Measurements from ENCODE around the gene TTC31.
"Not testable (repeated sequence)": the region's sequence is repeated elsewhere in the genome, so short reads cannot be mapped to it uniquely, and the experiment has no call there.

The TTC31 gene

DNA sequence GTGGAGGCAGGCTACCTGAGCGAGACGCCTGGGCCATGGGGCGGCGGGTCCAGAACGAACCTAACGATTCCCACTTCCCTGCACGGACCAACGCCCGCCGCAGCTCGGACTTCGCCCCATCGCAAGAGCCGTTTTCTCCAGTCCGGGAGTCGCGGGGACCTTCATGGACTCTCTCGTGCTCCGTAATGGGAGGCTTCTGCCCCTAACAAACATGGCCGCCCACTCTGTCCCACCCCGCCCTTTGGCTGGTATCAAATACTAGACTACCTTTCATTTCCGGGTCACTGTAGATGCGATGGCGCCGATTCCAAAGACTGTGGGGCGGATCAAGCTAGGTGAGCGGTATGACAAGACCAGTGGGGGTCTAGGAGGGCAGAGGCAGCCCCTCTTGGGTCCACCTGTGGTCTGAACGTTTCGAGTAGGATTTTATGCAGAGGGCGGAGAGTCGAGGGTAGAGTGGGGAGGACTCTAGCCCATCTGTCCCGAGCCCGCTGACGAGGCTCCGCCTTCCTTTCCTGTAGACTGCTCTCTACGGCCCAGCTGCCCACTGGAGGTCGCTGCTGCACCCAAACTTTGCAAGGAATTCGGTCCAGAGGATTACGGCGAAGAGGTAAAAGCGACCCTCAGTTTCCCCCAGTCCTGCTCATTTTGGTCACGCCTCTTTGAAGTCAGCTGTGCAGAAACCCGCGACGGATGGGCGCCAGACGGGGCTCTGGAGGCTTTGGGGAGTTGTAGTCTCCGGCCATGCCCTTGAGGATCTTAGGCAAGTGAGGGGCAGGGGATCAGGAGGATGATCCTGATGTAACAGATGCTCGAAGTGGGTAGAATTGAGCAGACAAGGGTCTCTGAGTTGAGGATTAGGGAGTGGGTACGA is at the start of gene TTC31, which contains the start of gene CCDC142:
TTC31 (plus strand) TSS at position 281 of the 874 bp plus-strand sequence; CDS start at position 296, 15 bp downstream.
CCDC142 (minus strand) TSS at position 198 of the 874 bp plus-strand sequence; CDS start at position 37, 161 bp downstream.
- peak; percentile 91 for DNase-seq

DNA sequence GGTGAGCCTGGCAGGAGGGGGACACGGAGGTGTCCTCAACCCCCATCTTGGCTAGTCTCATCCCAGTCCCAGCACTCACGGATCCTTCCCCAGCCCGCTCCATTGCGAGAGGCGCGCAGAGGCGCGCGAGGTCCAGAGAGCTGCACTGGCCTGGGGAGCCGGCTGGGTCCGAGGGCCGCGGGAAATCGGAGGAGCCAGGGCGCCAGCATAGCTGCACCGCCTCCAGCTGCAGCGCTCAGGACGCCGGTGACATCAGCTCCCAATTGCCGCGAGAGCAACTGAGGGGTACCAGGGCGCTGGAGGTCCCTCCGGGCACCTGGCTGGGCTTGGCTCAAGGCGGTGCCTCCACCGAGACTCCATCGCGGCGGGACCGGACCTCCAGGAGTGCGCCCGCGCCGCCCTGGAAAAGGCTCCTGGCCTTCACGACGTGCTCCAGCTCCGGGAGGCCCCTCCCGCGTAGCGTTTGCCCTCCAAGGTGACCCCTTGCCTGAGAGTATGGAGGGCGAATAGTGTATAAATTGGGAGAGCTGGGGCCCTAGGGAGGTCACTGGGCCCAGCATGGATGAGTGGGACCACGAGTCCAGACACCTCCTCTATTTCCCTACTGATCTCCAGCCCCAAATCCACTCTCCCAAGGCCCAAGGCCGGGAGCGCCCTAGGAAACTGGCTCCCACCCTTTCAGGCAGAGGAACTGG is 46.6 kb upstream of the TTC31 start:
- no peak for DNase-seq

DNA sequence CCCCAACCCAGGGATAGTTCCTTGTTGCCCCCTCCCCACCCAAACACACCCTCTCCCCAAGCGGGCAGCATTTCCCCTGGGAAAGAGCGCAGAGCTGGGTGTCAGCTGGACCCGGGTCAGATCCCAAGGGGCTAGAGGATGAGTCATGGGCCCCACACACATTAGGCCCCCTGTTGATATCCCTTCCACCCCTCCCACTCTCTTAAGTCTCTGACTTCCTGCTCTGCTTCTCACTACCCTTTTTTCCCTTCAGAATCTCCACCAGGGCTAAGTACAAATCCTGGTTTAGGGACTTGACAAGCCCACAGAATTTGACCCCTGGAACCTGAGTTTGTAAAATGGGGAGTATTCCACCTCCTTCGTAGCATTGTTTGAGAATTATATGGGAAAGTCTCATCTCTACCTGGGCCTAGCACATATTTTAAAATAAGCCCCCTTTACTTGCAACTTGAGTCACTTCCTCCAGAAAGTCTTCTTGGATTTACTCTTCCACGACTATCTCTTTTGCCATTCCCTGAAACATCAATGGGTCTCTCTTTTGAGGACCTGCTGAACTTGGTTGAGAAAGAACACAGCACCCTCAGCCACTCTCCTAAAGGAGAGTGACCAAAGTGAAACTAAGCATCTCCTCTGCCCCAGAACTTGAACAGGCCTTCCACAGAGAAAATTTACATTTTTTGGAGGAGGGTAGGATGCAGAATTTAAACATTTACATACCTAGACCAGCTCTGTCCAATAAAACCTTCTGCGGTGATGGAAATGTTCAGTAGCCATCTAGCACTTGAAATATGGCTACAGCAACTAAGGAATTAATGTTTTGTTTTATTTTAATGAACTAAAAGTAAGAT is 45.8 kb upstream of the TTC31 start:
- no peak for DNase-seq

DNA sequence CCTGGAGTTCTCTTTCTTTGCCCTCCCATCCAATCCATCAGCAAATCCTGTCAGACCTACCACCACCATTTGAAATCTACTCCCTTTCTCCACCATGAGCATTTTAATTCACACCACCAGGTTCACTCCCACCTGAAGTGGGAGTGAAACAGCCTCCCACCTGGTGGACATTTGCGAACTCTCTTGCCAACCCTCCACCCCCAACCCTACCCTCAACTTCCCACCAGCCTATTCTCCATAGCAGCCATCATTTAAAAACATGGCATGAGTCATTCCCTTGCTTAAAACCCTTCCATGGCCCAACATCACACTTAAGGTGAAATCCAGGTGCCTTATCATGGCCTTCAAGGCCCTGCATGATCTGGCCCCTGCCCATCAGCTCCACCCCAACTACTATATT is 44.6 kb upstream of the TTC31 start:
- DNase-seq: no peak

DNA sequence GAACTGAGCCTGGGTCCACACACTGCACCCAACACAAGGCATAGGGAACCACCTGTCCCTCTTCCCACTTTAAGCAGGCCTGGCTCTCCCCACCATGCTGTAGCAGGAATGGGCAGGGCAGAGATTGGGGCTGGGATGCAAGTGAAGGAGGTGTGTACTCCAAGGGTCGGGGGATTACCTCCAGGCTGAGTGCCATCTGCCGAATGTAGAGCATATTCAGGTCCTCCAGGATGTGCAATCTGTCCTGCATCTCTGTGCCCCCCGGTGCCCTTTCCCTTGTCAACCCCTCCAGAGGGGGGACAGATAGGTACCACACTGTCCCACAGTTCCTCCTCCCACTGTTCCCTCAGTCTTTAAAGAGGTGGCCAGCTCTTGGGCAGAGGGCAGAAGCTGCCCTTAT is 43.5 kb upstream of the TTC31 start:
- DNase-seq: no peak

DNA sequence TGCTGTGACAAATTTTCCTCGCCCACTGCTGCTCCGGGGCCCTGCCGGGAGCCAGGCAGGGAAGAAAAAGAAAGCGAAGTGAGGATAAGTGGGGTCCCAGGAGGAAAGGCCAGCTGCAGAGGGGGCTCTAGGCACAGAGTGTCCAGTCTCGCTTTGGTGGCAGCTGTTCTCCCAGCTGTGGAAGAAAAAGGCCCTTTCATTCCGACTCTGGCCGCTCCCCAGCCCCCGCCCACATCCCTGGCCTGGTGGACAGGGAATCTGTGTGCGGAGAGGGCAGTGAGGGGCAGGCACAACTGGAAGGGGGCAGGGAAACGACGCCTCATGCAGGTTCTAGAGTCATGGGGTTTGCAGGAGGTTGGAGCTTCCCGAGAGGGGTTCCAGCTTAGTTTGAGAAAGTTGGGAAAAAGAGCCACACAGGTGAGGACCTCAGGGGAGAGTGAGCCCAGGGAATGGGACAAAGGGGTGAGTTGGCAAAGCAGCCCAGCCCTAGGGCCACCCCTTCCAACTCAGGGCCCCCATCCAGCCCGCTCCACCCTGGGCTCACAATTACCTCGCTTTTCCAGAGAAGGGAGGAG is 43.0 kb upstream of the TTC31 start:
- no peak for DNase-seq

DNA sequence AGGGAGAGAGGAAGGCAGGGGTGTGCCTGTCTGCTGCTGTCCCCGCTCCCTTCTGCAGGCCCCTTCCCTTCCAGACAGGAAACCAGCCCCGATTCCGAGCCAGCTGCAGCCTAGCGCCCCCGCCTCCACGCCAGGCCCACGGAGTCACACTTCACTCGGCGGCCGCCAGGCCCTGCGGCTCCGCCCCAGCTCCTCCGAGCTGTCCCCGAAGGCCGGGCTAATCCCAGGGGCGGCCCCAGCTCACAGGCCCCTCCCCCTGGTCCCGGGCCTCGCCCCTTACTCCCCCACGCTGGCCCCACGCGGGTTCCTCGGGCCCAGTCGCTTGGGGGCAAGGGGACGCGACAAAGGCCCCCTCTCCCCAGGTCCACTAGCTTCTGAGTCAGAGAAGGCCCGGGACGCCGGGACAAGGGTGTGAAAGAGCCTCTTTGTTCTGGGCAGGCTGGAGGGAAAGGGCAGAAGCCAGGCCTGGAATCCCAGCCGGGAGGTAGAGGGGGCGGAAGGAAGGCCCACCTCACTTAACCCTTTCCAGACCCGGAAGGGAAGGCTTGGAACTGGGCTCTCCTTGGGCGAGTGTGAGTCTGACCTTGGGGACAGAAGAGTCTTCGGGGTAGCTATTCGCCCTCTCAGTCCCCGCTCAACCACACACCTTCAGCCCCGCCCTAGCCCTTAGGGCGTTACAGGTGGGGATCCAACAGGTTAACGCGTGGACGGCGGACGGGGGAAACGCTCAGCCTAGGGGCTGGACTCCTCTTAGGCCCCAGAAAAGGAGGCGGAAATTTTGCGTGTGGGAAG is 42.3 kb upstream of the TTC31 start:
- DNase-seq: peak; percentile 34

DNA sequence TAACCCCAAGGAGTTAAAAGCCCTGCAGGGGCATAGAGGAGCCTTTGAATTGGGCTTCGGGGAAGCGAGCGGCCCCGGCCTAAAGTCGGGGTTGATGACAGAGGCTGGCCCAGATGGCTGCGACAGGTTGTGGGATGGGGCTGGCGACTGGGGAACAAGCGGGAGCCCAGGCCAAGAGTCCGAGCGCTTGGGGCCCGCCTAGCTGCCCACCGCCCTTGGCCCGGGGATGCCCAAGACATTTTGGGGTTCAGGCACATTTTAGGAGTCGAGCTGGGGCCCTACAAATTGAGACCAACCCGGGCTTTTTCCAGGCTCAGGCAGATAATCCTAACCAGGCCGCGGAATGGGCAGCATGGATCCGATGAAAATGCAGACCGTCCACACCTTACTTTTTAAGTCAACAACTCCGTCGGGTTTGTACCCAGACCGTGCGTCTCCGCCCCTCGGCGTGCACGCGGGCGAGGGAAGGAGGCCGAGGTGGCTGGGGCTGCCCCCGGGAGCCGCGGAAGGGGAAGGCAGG is 41.7 kb upstream of the TTC31 start:
- DNase-seq: no peak

DNA sequence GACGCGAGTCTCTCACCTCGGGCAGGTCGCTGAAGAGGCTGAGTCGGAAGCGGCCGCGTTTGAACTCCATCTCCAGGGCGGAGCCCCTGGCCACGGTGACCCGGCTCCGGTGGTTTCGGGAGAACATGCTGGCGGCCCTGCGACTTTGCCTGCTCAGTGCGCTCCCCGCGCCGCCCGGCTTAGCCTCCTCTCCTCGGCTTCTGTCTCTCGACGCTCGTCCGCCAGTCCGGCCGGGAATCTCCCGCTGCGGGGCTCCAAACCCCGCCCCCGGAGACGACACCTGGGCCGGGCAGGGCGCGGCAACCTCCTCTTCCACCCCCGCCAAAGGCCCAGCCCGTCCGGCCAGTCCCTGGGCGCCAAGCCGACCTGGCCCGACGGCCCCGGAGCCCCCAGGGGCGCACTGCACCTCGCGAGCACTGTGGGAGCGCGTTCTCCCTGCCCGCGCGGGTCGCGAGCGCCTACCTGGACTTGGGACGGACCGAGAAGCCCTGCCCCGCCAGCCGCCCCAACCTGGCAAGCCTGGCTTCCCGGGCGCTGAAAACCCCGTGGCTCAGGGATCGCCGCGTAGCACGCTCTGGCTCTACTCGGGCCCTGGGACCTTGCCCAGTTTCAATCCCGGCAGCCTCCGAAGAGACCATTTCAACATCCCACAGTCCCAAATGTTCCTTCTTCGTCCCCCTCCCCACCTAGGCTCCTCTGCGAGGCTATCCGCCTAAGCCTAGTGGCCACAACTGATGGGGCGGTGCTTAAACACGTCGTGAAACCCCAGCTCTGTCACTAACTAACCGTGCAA is 41.0 kb upstream of the TTC31 start, which contains the start of gene RTKN:
RTKN (minus strand) TSS at position 248 of the 793 bp plus-strand sequence; CDS start at position 127, 121 bp downstream.
- DNase-seq: no peak

DNA sequence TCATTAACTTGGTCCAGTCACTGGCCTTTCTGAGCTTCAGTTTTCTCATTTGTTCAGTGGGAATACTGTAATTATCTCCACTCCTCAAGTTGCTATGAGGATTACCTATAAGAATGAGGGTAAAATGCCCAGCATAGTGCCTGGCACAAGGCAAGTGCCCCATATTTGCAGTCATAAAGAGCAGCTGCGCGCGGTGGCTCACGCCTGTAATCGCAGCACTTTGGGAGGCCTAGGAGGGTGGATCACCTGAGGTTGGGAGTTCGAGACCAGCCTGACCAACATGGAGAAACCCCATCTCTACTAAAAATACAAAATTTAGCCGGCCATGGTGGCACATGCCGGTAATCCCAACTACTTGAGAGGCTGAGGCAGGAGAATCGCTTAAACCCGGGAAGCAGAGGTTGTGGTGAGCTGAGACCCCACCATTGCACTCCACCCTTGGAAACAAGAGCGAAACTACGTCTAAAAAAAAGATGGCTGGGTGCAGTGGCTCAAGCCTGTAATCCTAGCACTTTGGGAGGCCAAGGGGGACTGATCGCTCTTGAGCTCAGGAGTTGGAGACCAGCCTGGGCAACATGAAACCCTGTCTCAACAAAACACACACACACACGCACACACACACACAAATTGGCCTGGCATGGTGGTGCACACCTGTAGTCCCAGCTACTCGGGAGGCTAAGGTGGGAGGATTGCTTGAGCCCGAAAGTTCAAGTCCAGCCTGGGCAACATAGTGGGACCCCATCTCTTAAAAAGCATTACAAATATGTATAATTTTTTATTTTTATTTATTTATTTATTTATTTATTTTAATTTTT is 40.2 kb upstream of the TTC31 start:
- DNase-seq: not testable (repeated sequence)

DNA sequence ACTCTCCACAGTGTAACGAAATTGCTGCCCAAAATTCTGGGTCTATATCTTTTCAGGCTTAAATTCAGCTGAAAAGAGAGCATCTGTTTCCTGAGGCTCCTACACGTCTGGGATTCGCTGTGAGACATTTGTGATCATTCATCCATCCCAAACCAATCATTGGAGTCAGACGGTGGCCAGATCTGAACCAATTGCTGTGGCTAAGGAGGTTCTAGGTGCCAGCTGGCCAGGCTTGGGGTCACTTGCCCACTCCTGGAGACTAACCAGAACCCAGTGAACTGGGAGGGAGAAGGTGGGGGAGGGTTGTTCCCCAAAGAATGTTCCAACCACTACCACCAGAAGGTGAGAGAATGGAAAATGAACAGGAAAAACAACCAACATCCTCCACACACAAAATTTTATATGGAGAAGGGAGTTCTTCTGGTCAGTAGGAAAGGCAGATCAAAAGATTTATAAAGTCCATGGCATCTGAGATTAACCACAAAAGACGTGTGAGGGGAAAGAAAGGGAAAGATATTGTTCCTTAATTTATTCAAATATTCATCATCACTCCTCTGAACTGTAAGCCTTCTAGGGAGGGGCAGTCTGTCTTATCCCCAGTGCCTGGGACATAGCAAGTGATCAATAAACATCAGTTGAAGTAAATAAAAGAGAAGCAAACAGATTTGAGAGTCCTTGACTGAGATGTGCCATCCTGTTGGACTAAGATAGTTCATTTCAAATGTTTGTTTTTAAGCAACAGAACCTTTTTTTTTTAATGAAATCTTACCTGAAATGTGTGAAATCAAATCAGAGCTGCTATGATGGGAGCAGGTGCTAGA is 38.2 kb upstream of the TTC31 start:
- no peak for DNase-seq

DNA sequence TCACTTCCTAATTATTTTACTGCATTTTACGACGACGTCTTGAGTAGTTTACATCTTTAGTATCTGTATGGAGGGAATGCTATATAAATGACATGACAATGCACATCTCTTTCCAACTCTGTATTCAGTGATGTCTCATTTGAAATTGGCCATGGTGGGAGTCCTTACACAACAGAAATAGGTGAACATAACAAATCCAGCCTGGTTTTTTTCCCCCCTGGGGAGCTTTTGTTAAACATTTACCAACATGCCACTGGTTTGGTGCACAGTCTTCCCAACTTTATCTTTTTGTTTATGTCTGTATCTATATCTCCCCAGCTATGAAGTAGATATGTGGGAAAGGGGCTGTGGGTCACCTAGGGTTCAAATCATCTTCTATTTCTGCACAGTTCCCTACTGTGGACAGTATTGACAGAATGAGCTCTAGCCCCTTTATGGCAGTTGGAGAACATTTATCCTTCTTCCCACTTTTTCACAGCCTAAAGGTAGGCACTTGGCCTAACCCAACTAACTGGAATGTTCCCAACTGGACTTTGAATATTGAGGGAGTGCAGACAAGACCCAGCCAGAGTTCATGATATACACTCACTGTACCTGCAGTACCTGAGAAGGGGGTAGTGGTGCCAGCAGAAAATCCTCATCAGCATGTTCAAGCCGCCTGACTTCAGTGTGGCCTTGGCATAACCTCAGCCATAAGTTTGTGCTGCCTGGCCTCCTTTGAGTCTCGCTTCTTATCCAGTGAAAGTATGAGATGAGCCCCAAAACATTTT is 35.5 kb upstream of the TTC31 start:
- no peak for DNase-seq

DNA sequence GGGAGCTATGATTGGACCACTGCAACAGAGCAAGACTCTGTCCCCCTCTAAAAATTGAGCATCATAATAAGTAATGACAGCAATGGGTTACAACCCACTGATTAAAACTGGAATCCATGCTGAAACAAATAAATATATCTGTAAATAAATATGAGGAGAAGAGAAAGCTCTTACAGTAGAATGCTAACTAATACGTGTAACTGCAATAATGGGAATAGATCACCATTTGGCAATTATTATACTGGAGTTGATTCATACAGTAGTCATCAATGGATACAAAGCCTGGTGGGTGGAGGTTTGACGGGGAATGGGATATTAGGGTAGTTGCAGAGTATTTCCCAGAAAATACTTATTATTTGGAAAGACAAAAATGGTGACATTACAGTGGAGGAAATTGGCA is 34.1 kb upstream of the TTC31 start:
- DNase-seq: no peak

DNA sequence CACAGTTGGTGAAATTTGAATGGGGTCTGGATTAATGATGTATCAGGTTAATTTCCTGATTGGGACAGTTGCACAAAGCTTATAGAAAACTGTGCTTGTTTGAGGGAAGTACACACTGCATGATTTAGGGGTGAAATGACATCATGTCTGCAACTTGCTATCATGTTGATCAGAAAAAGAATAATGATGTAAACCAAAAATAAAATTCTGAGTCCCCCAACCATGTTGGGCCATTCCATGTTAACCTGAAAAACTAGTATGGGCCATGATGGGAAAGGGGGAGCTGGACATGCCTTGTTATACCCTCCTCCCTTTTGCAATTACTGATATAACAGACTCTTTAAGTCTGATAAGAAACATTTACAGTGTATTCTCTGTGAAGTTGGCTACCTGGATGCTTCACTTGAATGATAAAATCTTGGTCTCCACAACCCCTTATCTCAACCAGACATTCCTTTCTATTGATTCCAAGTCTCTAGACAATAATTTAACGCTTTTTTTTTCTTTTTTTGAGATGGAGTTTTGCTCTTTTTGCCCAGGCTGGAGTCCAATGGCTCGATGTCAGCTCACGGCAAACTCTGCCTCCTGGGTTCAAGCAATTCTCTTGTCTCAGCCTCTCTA is 32.2 kb upstream of the TTC31 start:
- no peak for DNase-seq

DNA sequence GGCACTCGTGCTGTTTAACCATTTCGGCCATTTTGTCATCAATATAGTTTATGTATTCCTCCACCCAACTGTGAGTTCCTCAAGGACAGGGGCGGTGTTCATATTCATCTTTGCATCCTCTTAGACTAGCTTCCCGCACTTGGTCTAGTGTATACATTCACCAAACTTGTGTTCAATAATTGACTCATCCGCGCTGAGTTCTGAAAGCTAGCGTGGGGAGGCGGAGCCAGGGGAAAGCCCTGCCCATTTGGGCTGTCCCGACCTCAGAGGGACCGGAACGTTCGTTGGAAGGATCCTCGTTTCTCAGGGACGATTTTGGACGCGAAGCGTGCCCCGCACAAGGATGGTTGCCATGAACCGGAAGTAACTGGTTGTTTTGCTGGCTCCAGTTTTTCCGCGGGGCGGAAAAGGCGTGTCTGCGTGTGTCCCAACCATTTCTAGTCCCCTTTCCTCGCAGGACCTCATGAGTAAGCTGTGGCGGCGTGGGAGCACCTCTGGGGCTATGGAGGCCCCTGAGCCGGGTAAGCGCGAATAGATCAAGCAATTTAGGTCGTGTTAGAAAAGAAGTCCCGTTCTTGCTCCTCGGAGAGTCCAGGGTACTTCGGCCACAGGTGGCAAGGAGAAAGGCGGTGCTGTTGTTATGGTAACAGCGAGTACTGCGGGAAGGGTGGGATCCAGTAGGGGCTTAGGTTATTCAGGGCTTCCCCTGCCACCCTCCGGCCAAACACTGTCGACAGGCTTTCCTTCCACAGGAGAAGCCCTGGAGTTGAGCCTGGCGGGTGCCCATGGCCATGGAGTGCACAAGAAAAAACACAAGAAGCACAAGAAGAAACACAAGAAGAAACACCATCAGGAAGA is 28.0 kb upstream of the TTC31 start, which contains the start of gene INO80B:
INO80B (plus strand) TSS at position 434 of the 858 bp plus-strand sequence; CDS start at position 464, 30 bp downstream.
- DNase-seq: peak; percentile 97

DNA sequence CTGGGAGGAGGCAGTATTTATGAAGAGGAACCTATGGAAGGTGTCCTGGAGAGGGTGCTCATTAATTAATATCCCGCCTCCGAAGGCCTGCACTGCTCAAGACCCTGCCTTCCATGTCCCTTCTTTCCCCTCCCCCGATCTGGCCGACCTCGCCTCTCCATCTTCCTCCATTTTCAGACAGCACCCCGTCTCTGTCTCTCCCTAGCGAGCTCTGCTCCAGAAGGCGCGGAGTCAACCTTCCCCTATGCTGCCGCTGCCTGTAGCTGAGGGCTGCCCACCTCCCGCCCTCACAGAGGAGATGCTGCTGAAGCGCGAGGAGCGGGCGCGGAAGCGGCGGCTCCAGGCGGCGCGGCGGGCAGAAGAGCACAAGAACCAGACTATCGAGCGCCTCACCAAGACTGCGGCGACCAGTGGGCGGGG is 25.7 kb upstream of the TTC31 start:
- no peak for DNase-seq

Measured in activated CD8-positive, alpha-beta memory T cell treated with anti-CD3 and anti-CD28 coated beads, Interleukin-2, amount 50 U/mL, for 4 hours (primary cell).